Measurements from ENCODE around the gene POU6F2.

POU6F2 gene

GRCh38 chr7:39062811-39063210, 85.1 kb downstream of the POU6F2 start:
- in situ Hi-C loops (cut with MboI; ENCODE audit: low sequenced_read_pairs), result no loop called here

DNA sequence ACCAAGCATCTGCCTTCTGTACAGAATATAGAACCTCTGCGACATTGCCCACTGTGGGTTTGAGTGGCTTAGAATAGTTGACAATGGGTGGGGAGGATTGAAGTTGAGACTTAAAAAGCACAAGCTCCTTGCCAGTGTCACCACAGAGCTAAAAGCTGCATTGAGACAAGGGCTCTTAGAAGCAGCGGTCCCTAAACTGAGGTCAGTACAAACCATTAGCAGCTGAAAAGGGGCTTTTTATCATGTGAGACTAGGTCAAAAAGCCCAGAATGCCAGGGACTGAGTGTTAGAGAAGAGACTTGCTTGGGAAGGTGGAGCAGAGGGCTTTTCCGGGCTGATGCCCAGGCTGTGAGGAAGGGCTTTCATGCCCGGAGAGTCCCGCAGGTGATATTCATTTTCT, 91.3 kb downstream of the POU6F2 start:
- in situ Hi-C loops (cut with MboI; ENCODE audit: low sequenced_read_pairs), result no loop called here

DNA sequence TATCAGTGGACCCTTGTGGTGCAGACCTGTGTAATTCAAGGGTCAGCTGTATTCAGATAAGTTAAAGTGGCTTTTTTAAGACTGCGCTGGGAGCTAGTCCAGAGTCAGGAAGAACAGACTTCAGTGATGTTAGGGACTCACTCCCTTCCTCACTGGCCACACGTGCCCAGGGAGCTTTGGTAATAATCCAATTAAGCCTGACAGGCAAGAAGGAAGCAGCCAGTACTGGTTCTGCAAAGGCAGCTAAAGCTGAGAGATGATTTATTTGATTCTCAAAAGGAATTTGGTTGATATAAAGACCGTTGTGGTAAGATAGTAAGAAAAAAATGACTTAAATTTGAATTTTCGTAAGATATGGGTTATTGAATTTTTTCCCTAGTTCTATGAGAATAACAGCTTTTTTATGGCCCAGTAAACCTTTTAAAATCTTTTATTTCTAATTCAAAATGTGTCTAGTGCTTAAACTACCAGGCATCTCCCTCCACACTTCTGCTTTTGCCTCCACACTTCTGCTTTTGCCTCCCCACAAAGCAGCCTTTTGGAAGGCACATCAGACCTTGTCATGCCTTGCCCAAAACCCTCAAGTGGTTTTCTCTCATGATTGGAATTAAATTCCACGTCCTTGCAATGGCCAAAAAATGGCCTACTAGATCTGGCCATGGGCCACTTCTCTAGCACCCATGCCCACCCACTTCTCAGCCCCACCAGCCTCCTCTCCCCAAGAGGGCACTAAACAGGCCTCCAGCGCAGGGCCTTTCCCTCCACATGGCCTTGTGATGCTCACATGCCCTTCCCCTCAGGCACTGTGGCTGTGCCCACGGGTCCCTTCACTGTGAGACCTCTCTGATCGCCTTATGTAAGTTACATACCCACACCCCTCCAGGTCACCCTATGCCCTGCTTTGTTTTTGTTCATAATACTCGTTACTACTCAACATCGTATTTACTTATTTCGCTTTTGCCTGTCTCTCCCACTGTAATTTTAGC, 92.5 kb downstream of the POU6F2 start:
- in situ Hi-C loops (cut with MboI; ENCODE audit: low sequenced_read_pairs), result no loop called here

- in situ Hi-C loops (cut with MboI; ENCODE audit: low sequenced_read_pairs), result no loop called here
These were observed 93.4 kb downstream of the POU6F2 start for GRCh38 chr7:39071116-39071515.

GRCh38 chr7:39073432-39073831, 95.7 kb downstream of the POU6F2 start:
- in situ Hi-C loops (cut with MboI; ENCODE audit: low sequenced_read_pairs), result no loop called here

GRCh38 chr7:39075210-39075609, 97.5 kb downstream of the POU6F2 start:
- in situ Hi-C loops (cut with MboI; ENCODE audit: low sequenced_read_pairs), result no loop called here

DNA sequence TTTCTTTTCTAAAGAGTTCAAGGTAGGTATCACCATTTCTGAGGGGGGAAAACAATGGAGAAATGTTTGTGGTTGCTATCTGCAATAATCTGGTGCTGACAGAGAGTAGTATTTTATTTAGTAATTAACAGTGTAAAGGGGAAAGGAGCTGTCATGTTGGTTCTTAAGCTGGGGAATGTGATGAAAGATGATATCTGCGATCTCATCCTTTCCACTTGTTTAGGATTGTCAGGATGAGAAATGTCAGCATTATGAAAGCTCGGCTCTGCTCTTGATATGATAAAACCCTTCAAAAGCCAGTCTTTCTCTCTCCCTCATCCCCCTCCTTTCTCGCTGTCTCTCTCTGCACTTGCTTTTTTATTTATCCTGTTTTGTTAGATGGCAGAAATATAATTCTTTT, 106.1 kb downstream of the POU6F2 start:
- in situ Hi-C loops (cut with MboI; ENCODE audit: low sequenced_read_pairs), result no loop called here

- in situ Hi-C loops (cut with MboI; ENCODE audit: low sequenced_read_pairs), result no loop called here
These were observed 106.6 kb downstream of the POU6F2 start for GRCh38 chr7:39084349-39084748.

GRCh38 chr7:39085189-39085588, 107.5 kb downstream of the POU6F2 start:
- in situ Hi-C loops (cut with MboI; ENCODE audit: low sequenced_read_pairs), result no loop called here

DNA sequence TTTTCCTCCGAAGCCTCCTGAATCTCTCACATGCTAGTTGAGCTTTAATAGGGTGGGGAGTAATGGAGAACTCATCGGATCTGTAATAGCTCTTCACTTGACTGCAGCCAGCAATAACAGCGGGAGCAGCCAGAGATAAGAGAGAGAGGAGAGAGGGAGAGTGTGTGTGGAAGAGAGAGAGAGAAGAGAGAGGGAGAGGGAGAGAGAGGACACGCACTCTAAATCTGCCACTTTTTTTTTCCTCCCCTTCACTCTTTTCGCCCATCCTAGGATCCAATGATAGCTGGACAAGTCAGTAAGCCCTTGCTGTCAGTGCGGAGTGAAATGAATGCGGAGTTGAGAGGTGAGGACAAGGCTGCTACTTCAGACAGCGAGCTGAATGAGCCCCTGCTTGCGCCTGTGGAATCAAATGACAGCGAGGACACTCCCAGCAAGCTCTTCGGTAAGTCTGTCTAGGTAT, 107.9 kb downstream of the POU6F2 start:
- in situ Hi-C loops (cut with MboI; ENCODE audit: low sequenced_read_pairs), result no loop called here

DNA sequence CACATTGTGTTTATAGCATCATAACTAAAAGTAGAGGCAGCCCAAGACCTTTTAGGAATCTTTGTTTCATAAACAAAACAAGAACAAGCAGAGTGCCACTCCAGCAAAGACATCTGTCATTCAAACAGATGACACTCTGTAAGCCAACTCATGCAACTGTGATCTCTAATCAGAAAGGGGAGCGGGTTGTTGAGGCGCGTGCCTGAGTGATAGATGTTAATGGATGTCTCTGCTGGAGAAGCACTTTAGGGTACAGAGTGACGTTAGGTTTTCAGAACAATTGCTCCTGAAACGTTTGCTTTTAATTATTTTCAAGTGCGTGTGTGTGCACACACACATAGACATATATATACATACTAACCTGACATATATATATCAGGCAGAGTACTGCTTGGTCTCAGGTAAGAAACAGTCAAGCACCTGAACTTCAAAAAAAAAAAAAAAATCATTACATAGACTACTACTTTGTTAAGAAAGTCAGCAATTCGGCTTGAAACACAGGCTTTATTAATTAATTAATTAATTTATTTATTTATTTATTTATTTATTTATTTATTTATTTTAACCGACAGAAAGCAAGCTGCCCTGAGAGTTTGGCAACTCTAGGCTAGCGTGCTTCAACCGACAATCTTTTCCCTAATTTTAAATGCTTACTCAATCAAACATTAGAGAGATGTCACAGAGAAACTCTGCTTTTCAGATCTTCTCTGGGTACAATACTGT, 109.1 kb downstream of the POU6F2 start:
- in situ Hi-C loops (cut with MboI; ENCODE audit: low sequenced_read_pairs), result no loop called here

DNA sequence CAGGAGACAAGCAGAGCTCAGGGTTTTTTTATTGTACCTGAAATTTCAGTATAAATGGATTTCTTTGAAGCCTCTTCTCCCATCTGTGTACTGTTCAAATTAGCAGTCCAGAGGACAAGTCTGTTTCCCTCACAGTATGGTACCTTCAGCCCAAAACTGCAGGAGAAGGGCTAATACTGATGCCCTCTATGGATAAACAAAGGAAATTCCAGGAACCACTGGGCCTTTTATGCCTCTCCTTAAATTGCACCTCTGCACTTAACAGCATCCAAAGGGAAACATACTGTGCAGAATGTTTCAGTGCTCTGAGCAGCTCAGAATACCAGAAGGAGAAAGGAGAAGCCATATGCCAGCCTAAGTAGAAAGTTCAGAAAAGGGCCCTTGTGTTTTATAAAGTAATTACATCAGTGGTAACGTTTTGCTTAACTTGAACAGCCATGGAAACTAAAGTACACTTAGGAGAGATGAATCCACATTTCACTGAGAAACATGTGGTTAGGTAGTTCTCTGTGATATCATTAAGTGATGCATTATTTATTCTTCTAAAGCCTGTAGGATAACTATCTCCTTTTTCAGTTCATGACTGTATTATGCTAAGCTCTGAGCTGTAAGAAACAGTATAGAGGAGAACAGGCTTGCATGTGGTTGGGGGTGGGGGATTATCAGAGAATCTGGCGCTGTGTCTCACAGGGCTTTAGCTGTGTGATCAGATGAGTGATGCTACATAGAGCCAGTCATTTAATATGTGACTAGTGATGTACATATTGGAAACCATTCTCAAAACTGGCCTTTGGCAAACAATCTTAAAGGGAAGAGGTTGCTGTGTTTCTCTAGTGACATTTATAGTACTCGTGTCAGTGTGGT, 111.3 kb downstream of the POU6F2 start:
- in situ Hi-C loops (cut with MboI; ENCODE audit: low sequenced_read_pairs), result no loop called here

DNA sequence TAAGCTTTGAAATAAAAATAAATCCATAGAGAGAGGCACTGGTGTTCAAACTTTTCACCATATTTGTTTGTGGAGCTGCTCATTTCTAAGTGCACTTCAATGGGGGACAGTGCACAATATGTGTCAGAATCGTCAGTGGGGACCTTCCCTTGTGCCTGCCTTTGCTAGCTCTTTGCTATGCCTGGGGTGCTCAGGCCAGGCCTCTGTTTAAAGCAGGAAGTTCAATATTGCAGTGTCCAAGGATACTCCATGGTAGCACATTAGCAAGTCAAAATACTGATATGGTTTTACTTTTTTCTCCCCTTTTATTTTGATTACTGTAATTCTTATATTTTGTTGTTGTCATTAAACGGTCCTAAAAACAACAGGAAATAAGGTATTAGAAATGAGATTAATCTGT, 113.4 kb downstream of the POU6F2 start:
- in situ Hi-C loops (cut with MboI; ENCODE audit: low sequenced_read_pairs), result no loop called here

DNA sequence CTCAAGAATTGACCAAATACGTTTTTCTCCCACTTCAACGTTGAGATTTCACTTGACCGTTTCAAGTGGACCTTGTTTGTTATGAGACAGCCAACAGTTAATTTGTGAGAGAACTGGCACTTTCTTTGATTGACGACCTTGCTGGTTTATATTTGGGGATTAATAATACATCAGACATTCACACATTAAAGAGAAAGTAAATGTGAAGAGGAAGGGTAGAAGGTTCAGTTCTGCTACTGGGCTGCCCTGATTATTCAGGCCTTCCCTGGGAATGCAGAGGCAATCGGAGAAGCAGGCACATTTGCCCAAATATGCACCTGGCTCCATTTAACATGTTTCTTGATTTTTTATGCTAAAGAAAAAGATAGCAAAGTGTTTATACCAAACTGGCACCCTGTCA, 114.1 kb downstream of the POU6F2 start:
- in situ Hi-C loops (cut with MboI; ENCODE audit: low sequenced_read_pairs), result no loop called here

DNA sequence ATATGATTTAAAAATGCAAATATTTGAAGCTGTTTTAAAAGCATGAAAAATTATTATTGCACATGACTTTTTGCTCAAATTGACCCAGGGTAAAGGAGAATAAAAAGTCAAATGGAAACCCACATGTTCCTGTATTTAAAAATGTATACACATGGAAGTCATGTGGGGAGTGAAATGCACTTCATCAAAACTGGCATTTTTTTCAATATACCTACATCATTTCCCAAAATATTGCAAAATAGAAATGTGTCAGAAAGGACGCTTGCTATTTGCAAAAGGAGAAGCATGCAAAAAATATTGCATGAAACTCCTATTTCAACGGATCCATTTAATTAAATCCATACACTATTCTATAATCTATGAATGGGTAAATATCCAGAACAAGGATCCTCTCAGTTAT, 117.0 kb downstream of the POU6F2 start:
- in situ Hi-C loops (cut with MboI; ENCODE audit: low sequenced_read_pairs), result no loop called here

GRCh38 chr7:39095875-39096619, 118.3 kb downstream of the POU6F2 start:
- in situ Hi-C loops (cut with MboI; ENCODE audit: low sequenced_read_pairs), result no loop called here

DNA sequence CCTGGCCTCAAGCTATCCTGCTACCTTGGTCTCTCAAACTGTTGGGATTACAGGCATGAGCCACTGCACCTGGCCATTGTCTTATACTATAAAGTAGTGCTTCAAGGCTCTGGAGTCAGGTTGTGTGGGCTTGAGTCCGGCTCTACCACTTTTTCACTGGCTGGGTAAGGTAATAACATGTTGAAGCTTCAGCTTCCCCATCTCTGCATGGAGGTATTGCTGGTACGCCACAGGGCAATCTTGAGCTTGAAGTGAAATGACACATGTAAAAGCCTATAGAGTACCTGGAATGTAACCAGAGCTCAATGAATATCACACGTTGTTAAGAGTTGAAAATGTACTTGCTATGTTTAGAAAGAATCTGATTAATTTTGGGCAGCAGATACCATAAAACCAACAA, 120.8 kb downstream of the POU6F2 start:
- in situ Hi-C loops (cut with MboI; ENCODE audit: low sequenced_read_pairs), result no loop called here

DNA sequence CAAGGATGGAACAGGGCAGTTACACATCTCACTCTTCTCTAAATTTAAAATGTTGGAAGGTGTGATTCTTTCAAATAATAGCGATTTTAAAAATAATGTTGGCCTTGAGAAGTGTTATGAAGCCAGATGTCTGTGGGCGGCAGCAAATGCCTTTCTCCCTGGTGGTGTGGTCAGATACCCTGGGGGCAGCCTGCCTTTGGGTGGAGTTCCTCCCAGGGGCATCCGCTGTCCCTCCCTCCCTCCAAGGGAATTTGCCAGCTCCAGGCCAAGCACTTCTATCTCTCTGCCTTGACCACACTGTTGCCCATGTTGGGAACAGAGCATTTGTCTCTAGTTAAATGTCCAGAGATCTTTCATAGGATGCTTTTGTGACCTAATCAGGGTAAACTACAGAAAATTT, 121.4 kb downstream of the POU6F2 start:
- in situ Hi-C loops (cut with MboI; ENCODE audit: low sequenced_read_pairs), result no loop called here

GRCh38 chr7:39100270-39100669, 122.6 kb downstream of the POU6F2 start:
- in situ Hi-C loops (cut with MboI; ENCODE audit: low sequenced_read_pairs), result no loop called here

- in situ Hi-C loops (cut with MboI; ENCODE audit: low sequenced_read_pairs), result no loop called here
These were observed 124.5 kb downstream of the POU6F2 start for GRCh38 chr7:39102234-39102633.
